Cortex of kidney (tissue), 1 donor: ENCODE measurements around the gene C13orf42.

ENCODE experiments used
- DNase-seq: peaks from one replicate; lab custom pipeline; 2025; lab: John Stamatoyannopoulos, UW

The C13orf42 gene

DNA sequence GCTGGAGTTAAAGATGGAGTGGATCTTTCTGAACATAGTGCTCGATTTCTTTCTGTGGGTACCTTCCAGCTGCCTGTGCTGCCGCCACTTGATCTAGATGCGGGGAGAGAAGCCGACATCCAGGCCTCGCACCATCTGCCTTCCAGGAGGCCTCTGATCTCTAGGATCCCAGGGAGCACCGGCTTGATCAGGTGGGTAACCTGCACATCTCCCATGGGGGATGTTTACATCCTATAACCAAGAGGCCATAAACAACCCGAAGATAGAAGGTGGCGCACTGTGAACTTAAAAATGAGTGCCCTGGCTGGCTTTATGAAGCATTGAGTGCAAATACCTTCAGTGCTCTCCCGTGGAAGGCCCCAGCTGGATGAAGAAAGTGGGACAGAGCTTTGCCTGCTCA, at the start of gene C13orf42:
TSS of gene C13orf42 (minus strand) at position 101 of the 400 bp plus-strand sequence. CDS start at position 36, 65 bp downstream.
- DNase-seq: no peak

DNA sequence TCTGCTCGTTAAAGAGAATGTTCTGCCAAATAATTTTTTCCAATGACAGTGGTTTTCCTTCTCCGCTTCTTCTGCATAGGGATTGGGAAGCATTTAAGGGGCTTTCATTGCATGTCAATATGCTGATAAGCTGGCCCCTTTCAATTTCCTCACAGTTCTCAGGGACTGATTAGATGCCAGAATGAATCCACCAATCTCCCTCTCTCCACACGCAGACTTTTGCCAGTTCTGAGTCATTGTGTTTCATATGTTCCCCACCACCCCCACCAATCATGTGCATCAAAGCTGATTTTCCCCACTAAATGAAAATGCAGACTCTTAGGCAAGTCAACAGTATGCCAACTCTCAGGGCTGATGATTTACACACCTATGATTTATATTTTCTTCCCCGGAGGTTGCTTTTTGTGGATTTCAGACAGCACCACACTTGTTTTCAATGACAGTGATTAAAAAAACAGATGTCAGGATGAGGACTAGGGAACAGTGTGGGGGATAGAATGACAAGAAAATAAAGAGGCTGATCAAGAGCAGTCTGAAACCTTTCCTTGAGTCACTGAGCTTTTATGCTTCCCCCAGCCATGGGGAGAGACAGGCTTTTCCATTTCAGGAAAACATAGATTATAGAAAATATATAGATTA, 47.9 kb upstream of the C13orf42 start:
- no peak for DNase-seq

DNA sequence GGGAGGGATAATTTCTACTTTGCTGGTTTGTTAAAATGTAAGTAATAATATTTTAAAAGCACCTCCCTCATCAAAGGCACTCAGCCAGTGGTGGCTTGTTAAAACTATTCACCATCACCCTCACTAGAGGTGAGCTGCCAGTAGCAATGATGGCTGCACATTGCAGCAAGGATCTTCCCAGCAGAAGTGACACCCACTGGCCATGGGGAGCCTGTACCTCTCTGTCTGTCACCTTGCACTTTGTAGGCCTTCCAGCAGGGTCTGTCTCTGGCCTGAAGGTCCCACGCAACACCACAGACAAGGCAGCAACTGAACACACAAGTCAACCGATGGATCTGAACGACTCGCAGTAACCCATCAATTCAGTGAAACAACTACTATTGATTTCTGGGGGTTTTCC, 47.3 kb upstream of the C13orf42 start:
- DNase-seq: no peak

DNA sequence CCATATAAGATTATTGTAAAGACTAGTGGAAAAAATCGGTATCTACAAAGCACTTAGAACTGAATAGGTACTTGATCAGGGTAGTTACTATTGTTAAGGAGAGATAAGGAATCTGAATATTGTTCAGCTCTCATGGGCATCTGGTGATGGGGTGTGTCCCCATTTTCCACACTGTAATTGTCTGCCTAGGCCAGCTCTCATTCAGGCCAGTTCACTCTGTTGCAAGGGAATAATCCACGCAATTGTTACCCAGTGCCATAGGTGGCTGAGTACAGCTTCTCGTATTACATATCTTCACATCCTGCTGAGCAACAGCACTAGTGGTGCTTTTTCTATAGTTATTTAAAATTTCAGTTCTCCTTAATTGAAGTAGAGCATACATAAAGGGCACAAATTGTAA, 45.6 kb upstream of the C13orf42 start:
- DNase-seq: no peak

DNA sequence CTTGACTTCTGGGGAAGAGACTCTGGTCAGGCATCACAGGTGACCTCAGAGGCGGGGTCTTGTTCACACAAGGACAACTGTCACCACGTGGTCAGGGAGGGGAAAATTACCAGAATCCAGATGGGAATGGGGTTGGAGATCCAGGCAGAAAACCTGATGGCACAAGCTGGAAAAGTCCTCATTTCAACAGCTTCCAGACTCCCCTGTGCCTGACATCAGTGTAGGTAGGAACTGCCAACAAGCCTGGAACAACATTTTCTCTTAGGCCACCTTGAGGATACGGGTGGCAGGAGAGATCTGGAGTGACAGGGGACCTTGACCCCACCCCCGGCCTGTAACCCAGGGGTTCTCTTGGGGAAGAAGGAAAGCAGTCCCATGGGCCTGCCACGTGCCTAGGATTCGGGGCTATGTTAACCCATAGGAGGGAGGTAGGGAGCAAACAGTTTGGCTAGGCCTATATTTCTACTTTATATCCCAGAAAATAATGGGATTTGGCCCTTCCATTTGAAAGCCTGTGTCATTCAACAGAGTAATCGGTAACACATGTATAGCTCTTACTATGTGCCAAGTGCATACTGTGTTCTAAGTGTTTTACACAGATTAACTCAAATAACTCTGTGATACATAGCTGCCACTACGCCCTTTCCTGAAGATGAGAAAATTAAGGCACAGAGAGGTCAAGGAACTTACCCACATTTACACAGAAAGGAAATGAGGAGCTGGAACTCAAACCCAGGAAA, 44.9 kb upstream of the C13orf42 start:
- no peak for DNase-seq

DNA sequence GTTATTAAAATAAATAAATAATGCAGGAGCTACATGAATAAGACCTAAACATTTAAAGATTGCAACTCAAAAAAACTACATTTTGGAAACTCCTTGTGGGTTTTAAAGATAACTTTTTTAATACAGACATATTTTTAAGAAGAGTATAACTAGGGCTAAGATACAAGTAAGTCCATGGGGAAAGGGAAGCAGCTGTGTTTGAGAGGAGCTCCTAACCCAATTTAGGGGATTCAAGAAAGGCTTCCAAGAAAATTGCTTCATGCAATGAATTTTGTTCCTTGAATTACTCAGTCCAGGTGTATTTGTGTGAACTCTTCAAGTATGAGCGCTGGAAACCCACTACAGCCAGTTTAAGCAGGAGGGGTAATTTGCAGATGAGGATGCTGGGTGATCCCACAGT, 44.1 kb upstream of the C13orf42 start:
- no peak for DNase-seq

DNA sequence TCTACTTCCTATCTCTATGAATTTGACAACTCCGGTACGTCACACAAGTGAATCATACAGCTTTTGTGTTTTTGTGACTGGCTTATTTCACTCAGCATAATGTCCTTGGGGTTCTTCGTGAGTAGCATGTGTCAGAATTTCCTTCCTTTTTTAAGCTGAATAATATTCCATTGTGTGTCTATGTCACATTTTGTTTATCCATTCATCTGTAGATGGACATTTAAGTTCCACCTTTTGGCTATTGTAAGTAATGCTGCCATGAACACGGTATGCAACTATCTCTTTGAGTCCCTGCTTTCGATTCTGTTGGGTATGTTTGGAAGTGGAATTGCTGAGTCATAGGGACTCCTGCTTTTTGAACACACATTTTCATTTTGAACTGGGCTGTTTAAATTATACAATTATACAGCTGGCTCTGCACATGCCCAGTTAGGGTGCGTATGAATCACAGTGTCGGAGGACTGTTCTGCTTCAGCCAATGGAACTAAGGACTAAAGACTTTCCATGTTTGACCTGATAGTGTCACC, 43.0 kb upstream of the C13orf42 start:
- no peak for DNase-seq

DNA sequence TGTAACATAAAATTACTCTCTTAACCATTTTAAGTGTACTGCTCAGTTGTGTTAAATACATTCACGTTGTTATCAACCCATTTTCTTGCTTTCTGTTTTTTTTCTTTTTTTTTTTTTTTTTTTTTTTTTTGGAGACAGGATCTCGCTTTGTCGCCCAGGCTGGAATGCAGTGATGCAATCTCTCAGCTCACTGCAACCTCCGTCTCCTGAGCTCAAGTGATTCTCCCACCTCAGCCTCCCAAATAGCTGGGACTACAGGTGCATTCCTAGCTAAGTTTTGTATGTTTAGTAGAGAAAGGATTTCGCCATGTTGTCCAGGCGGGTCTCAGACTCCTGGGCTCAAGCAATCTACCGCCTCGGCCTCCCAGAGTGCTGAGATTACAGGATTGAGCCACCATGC, 42.5 kb upstream of the C13orf42 start:
- DNase-seq: no peak

DNA sequence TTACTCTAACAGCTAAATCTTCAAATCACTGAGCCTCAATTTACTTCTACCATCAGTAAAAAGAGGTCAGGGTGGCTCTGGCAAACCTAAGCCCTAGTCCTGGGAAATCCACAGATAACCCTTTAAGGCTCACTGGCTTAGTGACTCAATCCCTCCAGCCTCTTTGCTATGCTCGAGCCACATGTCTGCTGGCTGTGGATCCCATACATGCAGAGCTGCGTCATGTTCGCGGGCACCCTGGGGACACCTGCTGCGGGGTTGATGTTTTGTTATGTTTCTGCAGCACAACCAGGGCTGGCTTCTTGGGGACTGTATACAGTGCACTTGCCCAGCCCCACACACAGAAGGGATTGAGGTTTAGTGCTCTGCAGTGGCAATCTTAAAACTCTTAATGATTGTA, 41.6 kb upstream of the C13orf42 start:
- no peak for DNase-seq

DNA sequence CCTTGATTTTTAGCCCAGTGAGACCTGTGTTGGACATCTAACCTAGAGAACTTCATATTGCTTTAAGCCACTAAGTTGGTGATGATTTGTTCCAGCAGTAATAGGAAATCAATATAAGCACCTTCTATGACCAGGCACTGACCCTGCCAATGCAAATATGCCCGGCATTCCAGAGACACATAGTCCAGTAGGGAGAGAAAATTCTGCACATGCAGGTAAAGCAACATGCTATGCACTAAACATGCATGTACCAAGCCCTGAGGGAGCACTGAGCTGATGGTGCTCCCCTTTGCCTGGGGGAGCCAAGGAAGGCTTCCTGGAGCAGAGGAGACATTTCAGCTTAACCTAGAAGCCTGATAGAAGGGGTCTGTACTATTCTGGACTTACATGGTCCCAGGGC, 40.4 kb upstream of the C13orf42 start:
- no peak for DNase-seq

DNA sequence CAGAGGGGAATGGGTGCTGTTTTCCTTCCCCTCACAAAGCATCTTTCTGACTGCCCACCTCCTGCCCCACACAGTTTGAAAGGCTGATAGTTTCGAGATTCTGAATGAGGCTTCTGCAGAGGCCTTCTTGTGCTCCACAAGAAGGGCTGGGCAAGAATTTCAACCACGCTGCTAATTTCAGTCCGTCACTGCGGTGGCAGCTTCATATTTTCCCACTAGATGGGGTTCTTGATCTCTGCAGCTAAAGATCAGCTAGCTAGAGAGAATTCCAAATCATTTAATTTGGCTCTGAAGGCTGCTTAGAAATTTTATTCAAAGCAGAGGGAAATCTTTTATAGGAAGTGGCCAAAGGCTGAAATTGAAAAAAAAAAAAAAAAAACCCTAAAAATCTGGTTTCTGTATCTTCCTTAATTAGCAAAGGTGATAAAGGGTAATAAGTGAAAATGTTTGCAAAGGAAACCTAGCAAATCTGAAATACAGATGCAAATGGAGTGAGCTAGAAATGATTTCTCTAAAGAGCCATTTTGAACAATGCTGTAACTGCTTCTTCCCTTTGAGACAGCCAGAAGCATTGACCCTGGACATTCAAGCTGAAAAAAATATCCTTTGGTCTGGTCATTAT, 38.0 kb upstream of the C13orf42 start:
- no peak for DNase-seq

DNA sequence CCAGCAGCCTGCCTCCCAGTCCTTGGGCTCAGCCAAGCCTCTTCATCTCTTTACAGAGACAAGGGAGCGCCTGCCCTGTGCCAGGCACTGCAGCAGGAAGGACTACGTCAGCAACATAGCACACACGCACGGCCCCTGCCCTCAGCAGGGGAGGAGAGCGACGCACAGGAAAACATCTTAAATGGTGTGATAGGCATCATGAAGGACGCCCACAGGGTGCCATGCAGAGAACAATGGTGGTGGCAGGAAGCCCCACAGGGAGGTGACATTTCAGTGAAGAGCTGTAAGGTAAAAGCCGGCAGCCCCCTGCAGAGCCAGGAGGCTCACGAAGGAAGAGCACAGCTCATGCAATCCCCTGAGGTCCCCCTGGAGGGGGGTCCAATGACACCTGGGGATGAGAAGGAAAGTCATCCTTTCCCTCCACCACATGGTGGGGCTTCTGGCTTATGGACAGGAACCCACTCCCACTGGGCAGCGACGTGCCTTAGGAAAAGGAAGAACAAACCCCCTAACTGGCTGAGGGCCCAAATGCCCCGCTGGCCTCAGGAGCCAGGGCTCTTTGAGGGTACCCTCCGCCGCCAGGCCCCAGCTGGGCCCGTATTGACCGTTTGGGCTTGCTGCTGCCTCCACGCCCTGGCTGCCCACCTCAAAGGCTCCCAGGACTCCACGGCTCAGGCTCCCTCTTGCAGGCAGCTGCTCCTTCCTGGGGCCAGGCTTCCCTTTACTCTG, 37.3 kb upstream of the C13orf42 start:
- no peak for DNase-seq

DNA sequence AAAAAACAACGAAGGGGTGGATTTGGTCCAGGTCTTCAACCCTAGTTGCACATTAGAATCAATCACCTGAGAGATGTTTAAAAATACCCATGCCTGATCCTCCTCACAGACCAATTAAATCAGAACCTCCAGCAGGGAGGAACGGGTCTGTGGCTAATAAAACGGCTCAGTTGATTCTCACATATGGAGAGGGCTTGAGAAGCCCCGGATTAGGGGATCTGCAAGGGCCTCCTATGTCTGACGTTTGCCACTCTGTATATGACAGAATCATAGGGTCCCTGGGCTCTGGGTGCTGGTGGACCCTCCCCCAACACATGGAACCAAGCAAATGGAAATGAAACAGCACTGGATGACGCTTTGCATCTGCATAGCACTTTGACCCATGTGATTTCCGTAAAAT, 36.7 kb upstream of the C13orf42 start:
- no peak for DNase-seq

DNA sequence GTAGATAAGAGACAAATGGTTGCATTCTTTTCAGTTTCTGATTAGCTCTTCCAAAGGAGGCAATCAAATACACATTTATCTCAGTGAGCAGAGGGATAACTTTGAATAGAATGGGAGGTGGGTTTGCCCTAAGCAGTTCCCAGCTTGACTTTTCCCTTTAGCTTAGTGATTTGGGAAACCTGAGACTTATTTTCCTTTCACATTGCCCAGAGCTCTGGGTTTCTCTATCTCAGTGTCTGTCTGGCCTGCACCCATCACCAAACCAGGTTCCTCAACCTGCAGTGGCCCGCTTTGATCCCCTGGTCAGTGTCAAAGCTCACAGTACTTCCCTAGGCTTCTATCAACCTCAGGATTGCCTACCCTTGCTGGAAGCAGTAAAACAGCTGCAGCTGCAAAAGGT, 35.6 kb upstream of the C13orf42 start:
- no peak for DNase-seq

DNA sequence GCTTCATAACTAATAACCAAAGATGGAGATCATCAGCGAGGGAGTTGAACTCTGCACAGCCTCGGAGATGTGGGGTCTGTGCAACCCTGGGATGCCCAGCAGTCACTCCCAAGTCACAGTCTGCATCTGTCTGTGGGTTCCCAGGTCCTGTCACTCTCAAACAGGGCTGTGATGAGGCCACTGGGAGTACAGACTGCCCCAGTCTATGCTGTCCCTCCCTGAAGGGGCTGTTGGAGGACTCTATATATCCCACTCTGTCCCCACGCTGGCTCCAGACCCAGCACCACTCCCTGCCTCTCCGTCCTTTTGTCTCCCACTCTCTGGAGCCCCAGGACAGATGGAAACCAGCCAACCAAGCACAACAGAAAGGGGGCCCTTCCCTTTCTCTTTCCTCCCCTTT, 26.2 kb upstream of the C13orf42 start:
- DNase-seq: no peak

DNA sequence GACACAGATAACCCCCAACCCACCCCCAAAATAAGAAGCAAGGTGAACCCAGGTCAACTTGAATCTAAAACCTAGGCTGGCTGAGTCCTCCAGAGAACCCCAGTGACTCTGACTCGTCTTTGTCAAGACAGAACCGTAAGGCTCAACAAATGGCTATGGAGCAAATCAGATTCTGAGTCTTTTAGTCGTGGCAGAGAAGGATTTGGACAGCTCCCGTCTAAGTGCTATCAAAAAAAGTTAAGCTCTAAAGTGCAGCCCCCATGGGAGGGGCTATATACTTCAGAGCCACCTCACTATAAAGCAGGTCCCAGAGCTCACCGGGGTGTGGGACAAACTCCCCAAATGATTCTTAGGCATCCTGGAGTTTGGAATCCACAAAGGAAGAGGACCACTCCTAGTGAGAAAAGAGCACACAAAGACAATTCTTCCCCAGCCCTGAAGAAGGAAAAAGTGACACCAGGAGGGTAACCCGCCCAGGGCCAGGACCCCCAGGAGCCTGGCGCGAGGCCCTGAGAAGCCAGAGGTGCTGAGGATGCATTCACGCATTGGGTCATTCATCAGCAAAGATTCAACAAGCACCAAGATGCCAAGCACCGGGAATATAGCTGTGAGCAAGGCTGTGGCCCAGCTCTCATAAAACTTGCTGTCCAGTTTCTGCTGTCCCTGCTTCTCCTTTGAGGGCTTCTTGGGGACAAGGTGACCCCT, 25.4 kb upstream of the C13orf42 start:
- no peak for DNase-seq

DNA sequence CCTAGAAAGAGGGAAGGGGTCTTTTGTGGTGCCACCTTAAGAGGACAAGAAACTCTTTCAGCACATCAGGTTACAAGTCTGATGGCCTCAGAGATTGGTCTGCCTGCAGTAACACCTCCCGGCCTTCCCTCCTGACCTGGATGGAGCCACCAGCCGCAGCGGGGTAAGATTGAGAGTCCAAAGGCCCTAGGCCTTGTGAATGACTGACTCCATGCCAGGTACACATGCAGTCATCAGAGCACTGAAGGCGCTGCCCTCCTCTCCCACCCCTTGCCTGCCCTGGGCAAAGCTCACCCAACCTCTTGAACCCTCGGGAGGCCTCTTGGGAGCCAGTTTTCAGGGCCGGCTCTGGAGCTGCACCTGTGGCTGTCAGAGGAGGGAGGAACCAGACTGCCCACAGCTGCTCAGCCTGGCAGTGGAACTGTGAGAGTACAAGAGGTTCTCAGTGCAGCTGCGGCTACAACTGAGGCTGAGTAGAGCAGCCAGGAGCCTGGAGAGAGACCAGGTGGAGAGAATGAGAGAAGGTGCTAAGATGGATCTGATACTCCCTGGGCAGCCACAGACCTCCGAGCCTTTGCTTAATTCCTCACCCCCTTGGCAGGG, 23.8 kb upstream of the C13orf42 start:
- DNase-seq: no peak

DNA sequence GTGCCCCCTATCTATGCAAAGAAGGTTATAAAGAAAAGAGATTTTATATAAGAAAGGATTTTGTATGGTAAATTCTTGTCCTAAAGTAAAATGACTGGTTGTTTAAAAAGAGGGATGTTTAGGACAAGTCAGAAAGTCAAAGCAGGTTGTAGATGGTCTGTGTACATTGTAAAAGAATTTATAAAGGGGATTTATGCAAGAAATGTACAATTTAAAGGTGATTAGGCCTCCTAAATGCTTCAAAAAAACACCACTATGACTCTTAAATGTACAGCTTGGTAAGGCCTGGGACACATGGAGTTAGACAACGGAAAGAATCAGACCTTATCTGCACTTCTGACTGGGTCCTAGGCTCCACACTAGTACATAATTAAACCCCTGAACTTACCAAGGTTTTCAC, 19.3 kb upstream of the C13orf42 start:
- no peak for DNase-seq

DNA sequence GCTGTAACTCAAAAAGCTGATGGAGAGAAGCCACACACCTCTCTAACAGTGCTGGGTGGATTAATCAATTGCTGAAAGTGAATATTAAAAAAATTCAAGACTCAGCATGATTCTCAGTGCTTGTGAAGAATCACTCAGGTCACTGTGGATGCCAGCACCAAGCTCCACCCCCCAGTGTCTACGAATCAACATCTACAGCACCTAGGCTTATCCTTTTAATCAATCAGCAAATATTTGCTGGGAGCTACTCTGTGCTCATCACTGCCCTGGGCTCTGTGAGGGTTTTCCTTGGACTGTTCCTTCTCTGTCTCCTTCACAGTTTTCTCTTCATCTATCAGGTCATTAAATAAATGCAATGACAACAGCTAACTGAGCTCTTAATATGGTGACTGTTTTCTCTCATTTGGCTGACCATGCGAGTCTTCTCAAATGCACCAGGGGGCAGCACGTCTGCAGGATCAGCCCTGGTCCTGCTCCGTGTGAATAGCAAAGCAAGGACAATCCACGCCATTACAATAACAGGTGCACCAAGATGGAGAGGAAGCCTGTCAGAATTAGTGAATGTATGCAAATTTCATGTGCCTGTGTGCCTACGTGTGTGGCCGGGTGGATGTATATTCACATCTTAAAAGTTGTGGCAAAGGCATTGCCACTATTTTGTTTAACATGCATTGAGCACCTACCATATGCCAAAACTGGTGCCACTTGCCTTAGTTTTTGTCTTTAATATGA, 14.6 kb upstream of the C13orf42 start:
- DNase-seq: no peak

DNA sequence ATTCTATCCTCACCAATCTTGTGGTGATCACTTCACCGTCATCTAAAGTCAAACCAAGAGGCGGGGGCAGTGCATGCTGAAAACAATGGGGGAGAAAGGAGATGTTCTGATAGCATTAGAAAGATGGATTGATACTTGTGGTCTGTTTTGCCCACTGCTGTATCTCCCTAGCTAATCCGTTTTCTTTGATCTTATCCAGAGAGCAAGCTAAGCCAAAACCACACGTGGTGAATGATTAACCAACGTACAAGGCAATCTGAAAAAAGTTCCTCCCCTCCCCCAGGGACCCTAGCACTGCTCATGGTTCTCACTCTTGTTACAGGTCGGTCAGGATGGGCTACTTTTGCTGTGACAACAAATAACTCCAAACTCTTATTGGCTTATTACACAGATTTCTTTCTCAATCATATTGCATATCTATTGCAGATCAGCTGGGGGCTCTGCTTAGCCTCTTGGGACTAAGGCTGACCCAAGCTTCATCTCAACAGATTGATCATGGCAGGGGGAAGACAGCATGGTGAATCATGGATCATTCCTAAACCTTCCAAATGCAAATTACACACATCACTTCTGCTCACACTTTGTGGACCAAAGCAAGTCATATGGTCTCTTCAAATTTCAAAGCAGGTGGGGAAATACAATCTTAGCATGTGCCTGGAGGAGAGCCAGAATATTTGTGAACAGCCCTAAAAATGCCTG, 11.9 kb upstream of the C13orf42 start:
- DNase-seq: no peak
